GM12878 (cell line): Measurements from ENCODE around the gene FMO3. TPM values are rescaled to one million over a fixed set of nuclear protein-coding genes. Genes with fewer than 3 reads are reported as not detected.

Experiments
- ATAC-seq: fragments of 200-7000 bp; cut with Tn5 transposase; 3 replicates; pipeline ENCODE4 v1.9.1; 2020; ENCODE audit warnings: mild to moderate bottlenecking, moderate library complexity
- BruUV-seq: library from RNA; stranded (reverse); fragments of 400-500 nt; replicated peaks from 2 replicates; lab custom pipeline; 2021; lab: Mats Ljungman, UMichigan
- CTCF ChIA-PET: fragments of 300-600 bp; sonication (Branson Sonifier 250); formaldehyde crosslinking; extraction: SDS; loops from one replicate; lab custom pipeline; 2021; ENCODE audit warnings: inconsistent platforms; lab: Yijun Ruan, JAX
- POLR2A ChIA-PET: fragments of 350-600 bp; formaldehyde crosslinking; extraction: SDS; loops from one replicate; lab custom pipeline; 2021; ENCODE audit warnings: inconsistent platforms; lab: Charles Lee
- RAD21 ChIA-PET: fragments of 300-600 bp; sonication (Branson Sonifier 250); formaldehyde crosslinking; loops from one replicate; lab custom pipeline; 2023; ENCODE audit warnings: antibody characterized with exemption; ENCODE audit not compliant: unreplicated experiment; lab: Charles Lee
- SMC1A ChIA-PET: fragments of 300-600 bp; sonication (Branson Sonifier 250); formaldehyde crosslinking; loops from one replicate; lab custom pipeline; 2023; ENCODE audit not compliant: unreplicated experiment, uncharacterized antibody; lab: Charles Lee
- DNase-seq: peaks from one replicate; pipeline ENCODE4 v3.0.0-alpha.2; 2011; ENCODE audit warnings: low read depth, low spot score
- FAIRE-seq: peaks from 3 replicates; lab custom pipeline; 2011; peaks lifted over from hg19 to GRCh38; lab: Jason Lieb, UNC
- H2AFZ ChIP-seq: 2 replicates; pipeline ENCODE4 v1.6.0; 2011; ENCODE audit warnings: low read depth, low read length, control low read depth; ENCODE audit not compliant: control insufficient read depth
- H3K27ac ChIP-seq: 2 replicates; pipeline ENCODE4 v1.5.1; 2011; ENCODE audit warnings: control low read depth; ENCODE audit not compliant: control insufficient read depth, insufficient read depth
- H3K27me3 ChIP-seq, 2 experiments: replicated peaks in 1 of 2; 2 replicates each; pipeline versions ENCODE4 v1.6.0 to v1.6.1; 2011; ENCODE audit warnings: low read length in 1 of 2; ENCODE audit not compliant: control insufficient read depth in 2 of 2, insufficient read depth in 2 of 2
- H3K36me3 ChIP-seq, 2 experiments: 2 replicates each; pipeline ENCODE4 v1.5.1; 2011; ENCODE audit warnings: low read length in 1 of 2; ENCODE audit not compliant: control insufficient read depth in 2 of 2, insufficient read depth in 2 of 2
- H3K4me1 ChIP-seq: 2 replicates; pipeline ENCODE4 v1.6.1; 2011; ENCODE audit warnings: mild to moderate bottlenecking, low read length, moderate library complexity, mixed read lengths; ENCODE audit not compliant: control insufficient read depth, insufficient read depth
- H3K4me2 ChIP-seq: 2 replicates; pipeline ENCODE4 v1.6.0; 2011; ENCODE audit warnings: control low read depth; ENCODE audit not compliant: control insufficient read depth, insufficient read depth
- H3K4me3 ChIP-seq: fragments of 200-600 bp; sonication (generic); 2 replicates; pipeline ENCODE4 v1.5.1; 2016
- H3K79me2 ChIP-seq: 2 replicates; pipeline ENCODE4 v1.6.0; 2011; ENCODE audit warnings: low read length; ENCODE audit not compliant: control insufficient read depth, insufficient read depth
- H3K9ac ChIP-seq: 2 replicates; pipeline ENCODE4 v1.8.0; 2011; ENCODE audit warnings: low read length, control low read depth, mixed read lengths; ENCODE audit not compliant: control insufficient read depth, insufficient read depth
- H3K9me3 ChIP-seq: replicated peaks from 3 replicates; pipeline ENCODE4 v1.5.1; 2011; ENCODE audit warnings: mild to moderate bottlenecking, low read length; ENCODE audit not compliant: control insufficient read depth, insufficient read depth
- H4K20me1 ChIP-seq: 2 replicates; pipeline ENCODE4 v1.6.0; 2011; ENCODE audit not compliant: control insufficient read depth, insufficient read depth
- ATF7 ChIP-seq: fragments of 450-650 bp; IDR thresholded peaks from 2 replicates; pipeline ENCODE4 v1.6.1; 2016; ENCODE audit warnings: low read depth, mild to moderate bottlenecking
- HDAC2 ChIP-seq: fragments of 200-600 bp; sonication (generic); IDR thresholded peaks from 2 replicates; pipeline ENCODE4 v1.6.1; 2017
- MYB ChIP-seq: fragments of 150-350 bp; IDR thresholded peaks from 2 replicates; pipeline ENCODE4 v1.6.1; 2014; ENCODE audit warnings: mild to moderate bottlenecking, low read depth, low read length, borderline replicate concordance
- NFYB ChIP-seq: IDR thresholded peaks from 2 replicates; pipeline ENCODE4 v1.6.1; 2011; ENCODE audit warnings: low read depth, mild to moderate bottlenecking, low read length, improper control_type of control experiment, moderate library complexity; ENCODE audit not compliant: insufficient read depth
- PAX8 ChIP-seq: fragments of 450-650 bp; IDR thresholded peaks from 2 replicates; pipeline ENCODE4 v1.6.1; 2017; ENCODE audit warnings: mild to moderate bottlenecking, moderate library complexity
- POLR2A ChIP-seq: IDR thresholded peaks from 2 replicates; pipeline ENCODE4 v1.6.1; 2011; ENCODE audit warnings: low read depth, mild to moderate bottlenecking, low read length
- RAD51 ChIP-seq: fragments of 450-650 bp; IDR thresholded peaks from 2 replicates; pipeline ENCODE4 v1.6.1; 2016; ENCODE audit warnings: moderate library complexity, mild to moderate bottlenecking, inconsistent platforms
- RFX5 ChIP-seq: IDR thresholded peaks from 2 replicates; pipeline ENCODE4 v1.6.1; 2011; ENCODE audit warnings: low read depth, low read length, improper control_type of control experiment
- STAT1 ChIP-seq: fragments of 450-650 bp; conservative IDR thresholded peaks from 2 replicates; pipeline ENCODE4 v1.6.1; 2014; ENCODE audit warnings: antibody characterized with exemption, mild to moderate bottlenecking
- STAT3 ChIP-seq: IDR thresholded peaks from 2 replicates; pipeline ENCODE4 v1.6.1; 2011; ENCODE audit warnings: low read depth, low read length, improper control_type of control experiment
- SUPT20H ChIP-seq: IDR thresholded peaks from 2 replicates; pipeline ENCODE4 v1.6.1; 2011; ENCODE audit warnings: low read depth, mild to moderate bottlenecking, low read length, moderate library complexity, borderline replicate concordance; ENCODE audit not compliant: control insufficient read depth
- TAF1 ChIP-seq: IDR thresholded peaks from 2 replicates; pipeline ENCODE4 v1.6.1; 2011; ENCODE audit warnings: mild to moderate bottlenecking, low read depth, low read length, borderline replicate concordance
- WRNIP1 ChIP-seq: IDR thresholded peaks from 2 replicates; pipeline ENCODE4 v1.6.1; 2011; ENCODE audit warnings: low read depth, low read length, improper control_type of control experiment, borderline replicate concordance
- WGBS: methylation state at CpG from one replicate; pipeline ENCODE4 v1.1.6; 2016; ENCODE audit warnings: low lambda C conversion rate; ENCODE audit not compliant: insufficient replicate concordance, insufficient coverage; ENCODE audit errors: missing lambda C conversion rate; 5-methylcytosine and 5-hydroxymethylcytosine counted together
- in situ Hi-C: fragments of 300-500 bp; cut with MboI; formaldehyde crosslinking; loops from 9 replicates; pipeline ENCODE4 v1.14.3; 2018; ENCODE audit warnings: mixed read lengths
- intact Hi-C: fragments of 100-400 bp; cut with micrococcal nuclease; formaldehyde crosslinking; loops from one replicate; pipeline ENCODE4 v1.14.2; 2022; ENCODE audit not compliant: unreplicated experiment
- polyA plus RNA-seq, 11 experiments: library from polyadenylated mRNA; depleted of rRNA in 4 of 11; unstranded in 6 of 11; stranded (reverse) in 5 of 11; fragments of >200 nt; fragmentation: Nextera tagmentation in 4 of 11; fragmentation: Illumina TruSeq in 1 of 11; extraction: Ambion mirVana in 4 of 11; extraction: Trizol in 1 of 11; gene quantifications; 1 replicate in 1 of 11; 2 replicates in 10 of 11; pipeline versions ENCODE4 v1.2.1 to v1.2.3, GENCODE V29; 2011 to 2016; ENCODE audit warnings: inconsistent platforms in 2 of 11, missing spikeins in 2 of 11, low read depth in 1 of 11
- total RNA-seq, 4 experiments: library from RNA; depleted of rRNA in 3 of 4; stranded (reverse); fragments of >200 nt in 3 of 4; fragmentation: Illumina TruSeq in 1 of 4; extraction: Trizol in 1 of 4; gene quantifications; 2 replicates each; pipeline versions ENCODE4 v1.2.1 to v1.2.3, GENCODE V29; 2013 to 2021
- TF ChIP-seq, protein P1 (sequence below): IDR thresholded peaks from 2 replicates; pipeline ENCODE4 v1.6.1; 2012; ENCODE audit warnings: low read depth, low read length, improper control_type of control experiment
- TF ChIP-seq, protein P2 (sequence below): fragments of 450-650 bp; IDR thresholded peaks from 2 replicates; pipeline ENCODE4 v1.6.1; 2014; ENCODE audit warnings: mild to moderate bottlenecking

The FMO3 gene
- total and polyA plus RNA-seq, 10 of the 15 experiments (the other 5 are each of a cell fraction or from before 2014, with no cell fraction given): 0.08 to 0.10 TPM; not detected in 8

DNA sequence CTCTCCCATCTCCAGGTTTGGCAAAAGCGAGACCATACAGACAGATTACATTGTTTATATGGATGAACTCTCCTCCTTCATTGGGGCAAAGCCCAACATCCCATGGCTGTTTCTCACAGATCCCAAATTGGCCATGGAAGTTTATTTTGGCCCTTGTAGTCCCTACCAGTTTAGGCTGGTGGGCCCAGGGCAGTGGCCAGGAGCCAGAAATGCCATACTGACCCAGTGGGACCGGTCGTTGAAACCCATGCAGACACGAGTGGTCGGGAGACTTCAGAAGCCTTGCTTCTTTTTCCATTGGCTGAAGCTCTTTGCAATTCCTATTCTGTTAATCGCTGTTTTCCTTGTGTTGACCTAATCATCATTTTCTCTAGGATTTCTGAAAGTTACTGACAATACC lies 26.4 kb downstream of the FMO3 start:
- ChIA-PET RAD21 (no interaction called here), SMC1A (no interaction called here), CTCF (no interaction called here)
- H3K4me1 ChIP-seq: no peaks in the 10 kb centered on the region
- no peaks in the 10 kb centered on the region for H3K9me3 ChIP-seq
- WGBS: 13% methylated on average over 6 of the region's 6 CpGs
- H3K4me2 ChIP-seq: no peak overlapping the region
- no peaks in the 10 kb centered on the region for H3K79me2 ChIP-seq
- no peak overlapping the region for H3K9ac ChIP-seq
- no peak overlapping the region for H2AFZ ChIP-seq
- no peak overlapping the region for H3K27ac ChIP-seq
- FAIRE-seq: no peak
- TF ChIP-seq RFX5 (no peak), PAX8 (no peak), RAD51 (no peak), MYB (no peak)
- TF ChIP-seq, all 136 proteins: peak for 0
- H3K4me3 ChIP-seq: no peak overlapping the region
- POLR2A ChIA-PET: no interaction called here
- DNase-seq (no peak), ATAC-seq (no peak)
- BruUV-seq: no TSS peak
- in situ Hi-C loops: no loop called here
- H3K36me3 ChIP-seq: no peaks in the 10 kb centered on the region
- no peaks in the 10 kb centered on the region for H3K27me3 ChIP-seq
- H4K20me1 ChIP-seq: no peaks in the 10 kb centered on the region
- intact Hi-C loops: no loop called here

DNA sequence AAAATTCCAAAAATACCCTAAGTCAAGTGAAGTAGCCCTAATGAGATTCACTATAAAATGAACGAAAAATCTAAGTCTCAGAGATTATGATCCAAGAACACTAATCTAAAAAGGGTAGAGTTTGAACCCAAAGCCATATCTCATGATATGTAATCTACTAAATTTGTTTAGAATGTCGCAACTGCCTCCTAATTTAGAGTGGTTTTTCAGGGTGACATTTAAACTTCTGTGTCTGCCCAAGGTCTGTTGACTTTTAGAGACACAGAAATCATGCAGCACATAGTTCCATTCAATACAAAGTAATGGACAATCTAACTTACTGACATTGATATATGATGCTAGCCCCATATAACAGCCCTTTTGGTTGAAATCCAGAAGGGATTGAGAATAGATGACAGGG lies 28.9 kb downstream of the FMO3 start:
- ATAC-seq: no peak
- FAIRE-seq: no peak
- TF ChIP-seq NFYB: no peak
- no peak for TF ChIP-seq HDAC2
- no peak for TF ChIP-seq STAT3
- no peak for TF ChIP-seq POLR2A
- TF ChIP-seq STAT1: no peak
- TF ChIP-seq ATF7: no peak
- TF ChIP-seq, protein P1, sequence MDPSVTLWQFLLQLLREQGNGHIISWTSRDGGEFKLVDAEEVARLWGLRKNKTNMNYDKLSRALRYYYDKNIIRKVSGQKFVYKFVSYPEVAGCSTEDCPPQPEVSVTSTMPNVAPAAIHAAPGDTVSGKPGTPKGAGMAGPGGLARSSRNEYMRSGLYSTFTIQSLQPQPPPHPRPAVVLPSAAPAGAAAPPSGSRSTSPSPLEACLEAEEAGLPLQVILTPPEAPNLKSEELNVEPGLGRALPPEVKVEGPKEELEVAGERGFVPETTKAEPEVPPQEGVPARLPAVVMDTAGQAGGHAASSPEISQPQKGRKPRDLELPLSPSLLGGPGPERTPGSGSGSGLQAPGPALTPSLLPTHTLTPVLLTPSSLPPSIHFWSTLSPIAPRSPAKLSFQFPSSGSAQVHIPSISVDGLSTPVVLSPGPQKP: no peak
- no peak for TF ChIP-seq TAF1
- TF ChIP-seq WRNIP1: no peak
- TF ChIP-seq, protein P2, sequence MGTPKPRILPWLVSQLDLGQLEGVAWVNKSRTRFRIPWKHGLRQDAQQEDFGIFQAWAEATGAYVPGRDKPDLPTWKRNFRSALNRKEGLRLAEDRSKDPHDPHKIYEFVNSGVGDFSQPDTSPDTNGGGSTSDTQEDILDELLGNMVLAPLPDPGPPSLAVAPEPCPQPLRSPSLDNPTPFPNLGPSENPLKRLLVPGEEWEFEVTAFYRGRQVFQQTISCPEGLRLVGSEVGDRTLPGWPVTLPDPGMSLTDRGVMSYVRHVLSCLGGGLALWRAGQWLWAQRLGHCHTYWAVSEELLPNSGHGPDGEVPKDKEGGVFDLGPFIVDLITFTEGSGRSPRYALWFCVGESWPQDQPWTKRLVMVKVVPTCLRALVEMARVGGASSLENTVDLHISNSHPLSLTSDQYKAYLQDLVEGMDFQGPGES: no peak
- TF ChIP-seq SUPT20H: no peak
- Histone ChIP-seq H3K9ac (no peak overlapping the region), H3K36me3 (no peaks in the 10 kb centered on the region), H3K79me2 (no peaks in the 10 kb centered on the region), H3K27ac (no peak overlapping the region), H2AFZ (no peak overlapping the region), H4K20me1 (no peaks in the 10 kb centered on the region), H3K27me3 (no peaks in the 10 kb centered on the region), H3K9me3 (no peaks in the 10 kb centered on the region), H3K4me3 (no peak overlapping the region), H3K4me1 (no peaks in the 10 kb centered on the region), H3K4me2 (no peak overlapping the region)
- SMC1A ChIA-PET: no interaction called here
- no peak for DNase-seq
- POLR2A ChIA-PET: no interaction called here
- RAD21 ChIA-PET: no interaction called here
- CTCF ChIA-PET: no interaction called here
- in situ Hi-C loops (no loop called here), intact Hi-C loops (no loop called here)
- no TSS peak for BruUV-seq
- whole genome bisulfite sequencing: 0% methylated on average over 2 of the region's 2 CpGs
